Gastroesophageal sphincter (tissue), 4 donors: ENCODE results near the gene MAOB. TPM values are rescaled to one million over a fixed set of nuclear protein-coding genes. Genes with fewer than 3 reads are reported as not detected.
A peak's percentile ranks its signal among the peaks of the same experiment; 100 is the strongest.

Experiments used
- ATAC-seq: fragments of 150-250 bp; one replicate; pipeline ENCODE4 v1.9.1; 2016; ENCODE audit warnings: mild to moderate bottlenecking, moderate library complexity
- H3K27ac ChIP-seq, 4 donors: fragments of 200-600 bp; sonication (generic) in 3 of 4; 1 replicate in 3 of 4; 2 replicates in 1 of 4; pipeline ENCODE4 v1.5.1; 2016 to 2019
- H3K27me3 ChIP-seq: fragments of 200-600 bp; sonication (generic); one replicate; pipeline ENCODE4 v1.5.1; 2019
- H3K36me3 ChIP-seq, 2 donors: fragments of 200-600 bp; sonication (generic); one replicate each; pipeline ENCODE4 v1.5.1; 2019; ENCODE audit warnings: control low read depth in 1 of 2
- H3K4me1 ChIP-seq, 3 donors: fragments of 200-600 bp; sonication (generic); 1 replicate in 2 of 3; 2 replicates in 1 of 3; pipeline ENCODE4 v1.5.1; 2016 to 2019; ENCODE audit warnings: control low read depth in 2 of 3
- H3K4me3 ChIP-seq, 2 donors: fragments of 200-600 bp; sonication (generic); one replicate each; pipeline ENCODE4 v1.5.1; 2019; ENCODE audit warnings: mild to moderate bottlenecking in 1 of 2, moderate library complexity in 1 of 2
- H3K9me3 ChIP-seq, 3 donors: fragments of 200-600 bp; sonication (generic); one replicate each; pipeline ENCODE4 v1.5.1; 2017 to 2019; ENCODE audit warnings: control low read depth in 2 of 3
- CTCF ChIP-seq, 4 experiments: fragments of 200-600 bp in 2 of 4; fragments of 450-650 bp in 2 of 4; sonication (generic) in 1 of 4; IDR thresholded peaks; one replicate each; pipeline ENCODE4 v1.5.1; 2017 to 2019; ENCODE audit warnings: antibody characterized with exemption in 4 of 4, mild to moderate bottlenecking in 2 of 4, moderate library complexity in 2 of 4
- EP300 ChIP-seq: sonication (generic); formaldehyde crosslinking; IDR thresholded peaks from one replicate; pipeline ENCODE4 v1.6.1; 2017; ENCODE audit warnings: antibody characterized with exemption, mild to moderate bottlenecking
- POLR2A ChIP-seq, 2 donors: fragments of 450-650 bp; IDR thresholded peaks; one replicate each; pipeline ENCODE4 v1.6.1; 2017; ENCODE audit warnings: antibody characterized with exemption in 2 of 2, mild to moderate bottlenecking in 2 of 2, moderate library complexity in 1 of 2
- POLR2AphosphoS5 ChIP-seq: sonication (generic); formaldehyde crosslinking; IDR thresholded peaks from one replicate; pipeline ENCODE4 v1.6.1; 2017; ENCODE audit warnings: antibody characterized with exemption
- WGBS, 2 donors: methylation state at CpG; one replicate each; pipeline ENCODE4 v1.1.5; 2018; ENCODE audit warnings: low coverage in 1 of 2; 5-methylcytosine and 5-hydroxymethylcytosine counted together
- total RNA-seq, 4 donors: library from RNA; depleted of rRNA; stranded (reverse); fragments of >200 nt; gene quantifications; one replicate each; pipeline ENCODE4 v1.1.0, GENCODE V29; 2016

Gene MAOB
- total RNA-seq, 4 donors from 2014 or later: 24.5 to 92.3 (median 72.2) TPM

GRCh38 chrX:43753637-43754036, 128.6 kb downstream of the MAOB start:
- 60 to 83% methylated on average over 3 of the region's 3 CpGs for WGBS, 2 donors
- no peak for ATAC-seq
- H3K4me3 ChIP-seq: no peak overlapping the region
- peaks cover 0 to 15% (median 0%) of the 10 kb centered on the region in 3 donors for H3K4me1 ChIP-seq
- no peaks in the 10 kb centered on the region for H3K36me3 ChIP-seq
- H3K9me3 ChIP-seq: no peaks in the 10 kb centered on the region
- no peak overlapping the region for H3K27ac ChIP-seq
- TF ChIP-seq POLR2AphosphoS5 (no peak), EP300 (no peak), CTCF (IDR thresholded peaks at IDR 0.05) (no peak), POLR2A (IDR thresholded peaks at IDR 0.05) (no peak)
- no peaks in the 10 kb centered on the region for H3K27me3 ChIP-seq

- TF ChIP-seq CTCF (IDR thresholded peaks at IDR 0.05) (peak; percentile 36 to 62 (median 56)), POLR2AphosphoS5 (peak; percentile 16), EP300 (no peak), POLR2A (IDR thresholded peaks at IDR 0.05) (no peak)
- no peaks in the 10 kb centered on the region for H3K27me3 ChIP-seq
- peaks cover 0 to 4% of the 10 kb centered on the region in 2 donors for H3K36me3 ChIP-seq
- no peak overlapping the region for H3K4me3 ChIP-seq
- no peaks in the 10 kb centered on the region for H3K9me3 ChIP-seq
- ATAC-seq: peak; percentile 74
- no peak overlapping the region for H3K27ac ChIP-seq
- 0 to 4% methylated on average over 5 of the region's 6 CpGs for WGBS, 2 donors
- H3K4me1 ChIP-seq: peaks cover 0 to 15% (median 0%) of the 10 kb centered on the region in 3 donors
Observed at GRCh38 chrX:43750248-43750676, 132.0 kb downstream of the MAOB start.

GRCh38 chrX:43747476-43747875, 134.8 kb downstream of the MAOB start:
- Histone ChIP-seq H3K4me1 (peaks cover 0 to 24% (median 0%) of the 10 kb centered on the region in 3 donors), H3K36me3 (peaks cover 0 to 31% of the 10 kb centered on the region in 2 donors), H3K27me3 (no peaks in the 10 kb centered on the region), H3K27ac (no peak overlapping the region), H3K4me3 (no peak overlapping the region), H3K9me3 (no peaks in the 10 kb centered on the region)
- TF ChIP-seq POLR2A (IDR thresholded peaks at IDR 0.05) (no peak), CTCF (IDR thresholded peaks at IDR 0.05) (no peak), POLR2AphosphoS5 (no peak), EP300 (no peak)
- ATAC-seq: no peak
- WGBS, 2 donors: 40% methylated on average over 1 of the region's 2 CpGs; no CpG with 5 or more reads in 1 of the 2 donors

GRCh38 chrX:43745938-43746721, 136.1 kb downstream of the MAOB start:
- 40 to 52% methylated on average over 2 to 5 of the region's 6 CpGs for WGBS, 2 donors
- H3K4me1 ChIP-seq: peaks cover 0 to 37% (median 0%) of the 10 kb centered on the region in 3 donors
- peaks cover 0 to 43% of the 10 kb centered on the region in 2 donors for H3K36me3 ChIP-seq
- no peak for TF ChIP-seq CTCF (IDR thresholded peaks at IDR 0.05)
- no peak for TF ChIP-seq EP300
- TF ChIP-seq POLR2A (IDR thresholded peaks at IDR 0.05): no peak
- no peak for TF ChIP-seq POLR2AphosphoS5
- no peaks in the 10 kb centered on the region for H3K27me3 ChIP-seq
- no peaks in the 10 kb centered on the region for H3K9me3 ChIP-seq
- no peak overlapping the region for H3K4me3 ChIP-seq
- peak overlapping the region in 1 of 4 donors; percentile 23 for H3K27ac ChIP-seq
- no peak for ATAC-seq

GRCh38 chrX:43744284-43744683, 138.0 kb downstream of the MAOB start:
- ATAC-seq: no peak
- WGBS, 2 donors: 100% methylated on average over 1 to 2 of the region's 3 CpGs
- H3K9me3 ChIP-seq: no peaks in the 10 kb centered on the region
- H3K27ac ChIP-seq: no peak overlapping the region
- no peak overlapping the region for H3K4me3 ChIP-seq
- H3K4me1 ChIP-seq: peaks cover 0 to 35% (median 0%) of the 10 kb centered on the region in 3 donors
- TF ChIP-seq CTCF (IDR thresholded peaks at IDR 0.05): no peak
- TF ChIP-seq POLR2AphosphoS5: no peak
- no peak for TF ChIP-seq EP300
- TF ChIP-seq POLR2A (IDR thresholded peaks at IDR 0.05): no peak
- H3K27me3 ChIP-seq: no peaks in the 10 kb centered on the region
- H3K36me3 ChIP-seq: peaks cover 0 to 48% of the 10 kb centered on the region in 2 donors
